ENCODE measurements around the gene CECR2. TPM values are rescaled to one million over a fixed set of nuclear protein-coding genes. Genes with fewer than 3 reads are reported as not detected.

CECR2 gene
- total and polyA plus RNA-seq, 10 of the 15 experiments (the other 5 are each of a cell fraction or from before 2014, with no cell fraction given) = 0.01 to 0.08 (median 0.01) TPM; not detected in 7

DNA sequence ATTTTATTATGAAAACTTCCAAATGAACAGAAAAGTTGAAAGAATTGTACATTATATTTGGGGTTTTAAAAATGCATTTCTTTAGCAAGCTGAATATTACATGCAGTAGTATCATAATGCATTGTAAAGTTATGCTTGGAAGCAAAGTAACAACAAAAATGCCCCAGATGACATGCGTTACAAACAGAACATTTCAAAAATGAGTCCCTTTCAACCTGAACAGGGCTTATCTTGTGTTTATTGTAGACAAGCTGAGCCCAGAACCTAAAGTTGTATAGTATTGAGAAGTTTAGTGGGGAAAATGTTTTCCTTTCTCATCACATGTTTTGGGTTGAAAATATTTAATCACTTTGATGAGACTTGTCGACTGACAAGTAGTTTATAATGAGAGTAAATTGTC lies 68.8 kb downstream of the CECR2 start:
- WGBS (ENCODE audit: insufficient coverage, insufficient replicate concordance, low lambda C conversion rate, missing lambda C conversion rate) = 93% methylated on average over 2 of the region's 2 CpGs
- no peaks in the 10 kb centered on the region for H3K79me2 ChIP-seq (ENCODE audit: control insufficient read depth, insufficient read depth, low read length)
- no TSS peak for BruUV-seq (replicated peaks)
- H3K4me2 ChIP-seq (ENCODE audit: control insufficient read depth, insufficient read depth) = no peak overlapping the region
- no peak for FAIRE-seq
- ATAC-seq = no peak
- no peak overlapping the region for H3K27ac ChIP-seq (ENCODE audit: control insufficient read depth, insufficient read depth)
- DNase-seq (ENCODE audit: low read depth, low spot score) = no peak
- peaks cover 5% of the 10 kb centered on the region; the same call in 1 of the 2 replicates for H3K4me1 ChIP-seq (ENCODE audit: control insufficient read depth, insufficient read depth, low read length)
- H3K36me3 ChIP-seq (ENCODE audit: control insufficient read depth in 2 of 2, insufficient read depth in 2 of 2, low read length in 1 of 2) = no peaks in the 10 kb centered on the region
- no peaks in the 10 kb centered on the region; a peak in 1 of 4 replicates for H3K27me3 ChIP-seq (replicated peaks in 1 of 2; ENCODE audit: control insufficient read depth in 2 of 2, insufficient read depth in 2 of 2, low read length in 1 of 2)
- intact Hi-C loops (cut with micrococcal nuclease; ENCODE audit: unreplicated experiment) = no loop called here
- RAD21 ChIA-PET (ENCODE audit: unreplicated experiment) = no interaction called here
- CTCF ChIA-PET = interaction anchor here (0.8 kb wide), 1 partner anchor 11 kb away, joined by 3 read pairs; no protein-coding TSS in a partner anchor
- H3K9me3 ChIP-seq (replicated peaks; ENCODE audit: control insufficient read depth, insufficient read depth, low read length) = no peaks in the 10 kb centered on the region
- no peak overlapping the region for H3K4me3 ChIP-seq
- no peaks in the 10 kb centered on the region for H4K20me1 ChIP-seq (ENCODE audit: control insufficient read depth, insufficient read depth)
- H2AFZ ChIP-seq (ENCODE audit: control insufficient read depth, low read depth, low read length) = no peak overlapping the region
- no peak overlapping the region for H3K9ac ChIP-seq (ENCODE audit: control insufficient read depth, insufficient read depth, low read length)
- SMC1A ChIA-PET (ENCODE audit: uncharacterized antibody, unreplicated experiment) = interaction anchor here (0.7 kb wide), 1 partner anchor 19 kb away, joined by 3 read pairs; no protein-coding TSS in a partner anchor
- POLR2A ChIA-PET = no interaction called here
- in situ Hi-C loops (cut with MboI) = no loop called here
- no peak for TF ChIP-seq MXI1 (IDR thresholded peaks at IDR 0.05; ENCODE audit: low read depth, low read length)
- TF ChIP-seq BRCA1 (IDR thresholded peaks at IDR 0.05; ENCODE audit: low read depth, low read length) = no peak
- TF ChIP-seq USF1 (IDR thresholded peaks at IDR 0.05; ENCODE audit: borderline replicate concordance, extremely low read length, insufficient read depth, low read depth, low read length) = no peak
- no peak for TF ChIP-seq TARDBP (IDR thresholded peaks at IDR 0.05; ENCODE audit: borderline replicate concordance)
- TF ChIP-seq, protein P1, sequence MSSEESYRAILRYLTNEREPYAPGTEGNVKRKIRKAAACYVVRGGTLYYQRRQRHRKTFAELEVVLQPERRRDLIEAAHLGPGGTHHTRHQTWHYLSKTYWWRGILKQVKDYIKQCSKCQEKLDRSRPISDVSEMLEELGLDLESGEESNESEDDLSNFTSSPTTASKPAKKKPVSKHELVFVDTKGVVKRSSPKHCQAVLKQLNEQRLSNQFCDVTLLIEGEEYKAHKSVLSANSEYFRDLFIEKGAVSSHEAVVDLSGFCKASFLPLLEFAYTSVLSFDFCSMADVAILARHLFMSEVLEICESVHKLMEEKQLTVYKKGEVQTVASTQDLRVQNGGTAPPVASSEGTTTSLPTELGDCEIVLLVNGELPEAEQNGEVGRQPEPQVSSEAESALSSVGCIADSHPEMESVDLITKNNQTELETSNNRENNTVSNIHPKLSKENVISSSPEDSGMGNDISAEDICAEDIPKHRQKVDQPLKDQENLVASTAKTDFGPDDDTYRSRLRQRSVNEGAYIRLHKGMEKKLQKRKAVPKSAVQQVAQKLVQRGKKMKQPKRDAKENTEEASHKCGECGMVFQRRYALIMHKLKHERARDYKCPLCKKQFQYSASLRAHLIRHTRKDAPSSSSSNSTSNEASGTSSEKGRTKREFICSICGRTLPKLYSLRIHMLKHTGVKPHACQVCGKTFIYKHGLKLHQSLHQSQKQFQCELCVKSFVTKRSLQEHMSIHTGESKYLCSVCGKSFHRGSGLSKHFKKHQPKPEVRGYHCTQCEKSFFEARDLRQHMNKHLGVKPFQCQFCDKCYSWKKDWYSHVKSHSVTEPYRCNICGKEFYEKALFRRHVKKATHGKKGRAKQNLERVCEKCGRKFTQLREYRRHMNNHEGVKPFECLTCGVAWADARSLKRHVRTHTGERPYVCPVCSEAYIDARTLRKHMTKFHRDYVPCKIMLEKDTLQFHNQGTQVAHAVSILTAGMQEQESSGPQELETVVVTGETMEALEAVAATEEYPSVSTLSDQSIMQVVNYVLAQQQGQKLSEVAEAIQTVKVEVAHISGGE (CRISPR knock-in tag; IDR thresholded peaks at IDR 0.05) = no peak
- no peak for TF ChIP-seq BHLHE40 (IDR thresholded peaks at IDR 0.05; ENCODE audit: borderline replicate concordance in 1 of 2, low read depth in 2 of 2, low read length in 1 of 2)
- no peak for TF ChIP-seq SPI1 (IDR thresholded peaks at IDR 0.05; ENCODE audit: borderline replicate concordance, insufficient read depth, low read depth, low read length)
- TF ChIP-seq, protein P2, sequence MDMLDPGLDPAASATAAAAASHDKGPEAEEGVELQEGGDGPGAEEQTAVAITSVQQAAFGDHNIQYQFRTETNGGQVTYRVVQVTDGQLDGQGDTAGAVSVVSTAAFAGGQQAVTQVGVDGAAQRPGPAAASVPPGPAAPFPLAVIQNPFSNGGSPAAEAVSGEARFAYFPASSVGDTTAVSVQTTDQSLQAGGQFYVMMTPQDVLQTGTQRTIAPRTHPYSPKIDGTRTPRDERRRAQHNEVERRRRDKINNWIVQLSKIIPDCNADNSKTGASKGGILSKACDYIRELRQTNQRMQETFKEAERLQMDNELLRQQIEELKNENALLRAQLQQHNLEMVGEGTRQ (IDR thresholded peaks at IDR 0.05; ENCODE audit: borderline replicate concordance, low read depth, low read length) = no peak
- TF ChIP-seq EZH2 (IDR thresholded peaks at IDR 0.05; ENCODE audit: borderline replicate concordance, control insufficient read depth, low read depth, low read length) = no peak
- TF ChIP-seq, protein P3, sequence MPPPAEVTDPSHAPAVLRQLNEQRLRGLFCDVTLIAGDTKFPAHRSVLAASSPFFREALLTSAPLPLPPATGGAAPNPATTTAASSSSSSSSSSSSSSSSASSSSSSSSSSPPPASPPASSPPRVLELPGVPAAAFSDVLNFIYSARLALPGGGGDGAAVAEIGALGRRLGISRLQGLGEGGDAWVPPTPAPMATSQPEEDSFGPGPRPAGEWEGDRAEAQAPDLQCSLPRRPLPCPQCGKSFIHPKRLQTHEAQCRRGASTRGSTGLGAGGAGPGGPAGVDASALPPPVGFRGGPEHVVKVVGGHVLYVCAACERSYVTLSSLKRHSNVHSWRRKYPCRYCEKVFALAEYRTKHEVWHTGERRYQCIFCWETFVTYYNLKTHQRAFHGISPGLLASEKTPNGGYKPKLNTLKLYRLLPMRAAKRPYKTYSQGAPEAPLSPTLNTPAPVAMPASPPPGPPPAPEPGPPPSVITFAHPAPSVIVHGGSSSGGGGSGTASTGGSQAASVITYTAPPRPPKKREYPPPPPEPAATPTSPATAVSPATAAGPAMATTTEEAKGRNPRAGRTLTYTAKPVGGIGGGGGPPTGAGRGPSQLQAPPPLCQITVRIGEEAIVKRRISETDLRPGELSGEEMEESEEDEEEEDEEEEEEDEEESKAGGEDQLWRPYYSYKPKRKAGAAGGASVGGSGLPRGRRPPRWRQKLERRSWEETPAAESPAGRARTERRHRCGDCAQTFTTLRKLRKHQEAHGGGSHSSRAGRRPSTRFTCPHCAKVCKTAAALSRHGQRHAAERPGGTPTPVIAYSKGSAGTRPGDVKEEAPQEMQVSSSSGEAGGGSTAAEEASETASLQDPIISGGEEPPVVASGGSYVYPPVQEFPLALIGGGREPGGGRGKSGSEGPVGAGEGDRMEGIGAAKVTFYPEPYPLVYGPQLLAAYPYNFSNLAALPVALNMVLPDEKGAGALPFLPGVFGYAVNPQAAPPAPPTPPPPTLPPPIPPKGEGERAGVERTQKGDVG (CRISPR knock-in tag; IDR thresholded peaks at IDR 0.05) = no peak
- no peak for TF ChIP-seq MTA2 (IDR thresholded peaks at IDR 0.05; ENCODE audit: low read depth)
- no peak for TF ChIP-seq HDAC6 (IDR thresholded peaks at IDR 0.05; ENCODE audit: unreplicated experiment)
- TF ChIP-seq POLR2A (IDR thresholded peaks at IDR 0.05; ENCODE audit: low read depth, low read length) = no peak
- no peak for TF ChIP-seq SREBF2 (IDR thresholded peaks at IDR 0.05; ENCODE audit: low read length)
- TF ChIP-seq TCF3 (IDR thresholded peaks at IDR 0.05; ENCODE audit: borderline replicate concordance, insufficient read depth, low read depth, low read length) = no peak
- no peak for TF ChIP-seq MYB (IDR thresholded peaks at IDR 0.05; ENCODE audit: borderline replicate concordance, low read depth, low read length)
